Neural cell (in vitro differentiated cells): Measurements from ENCODE around the gene CSN1S1. TPM values are rescaled to one million over a fixed set of nuclear protein-coding genes. Genes with fewer than 3 reads are reported as not detected.

Experiments
- H2AFZ ChIP-seq: fragments of 200-600, 300-800 bp; sonication (generic), shearing (Covaris generic); 2 replicates; pipeline ENCODE4 v1.6.0; 2014; ENCODE audit warnings: low read depth, mild to moderate bottlenecking, antibody characterized with exemption, low read length, moderate library complexity
- H3F3A ChIP-seq: fragments of 200-600 bp; shearing (Covaris generic); 2 replicates; pipeline ENCODE4 v1.6.1; 2016; ENCODE audit warnings: mild to moderate bottlenecking, moderate library complexity, mixed read lengths, antibody characterized with exemption, low read length; ENCODE audit not compliant: insufficient read depth, poor library complexity, severe bottlenecking
- H3K27ac ChIP-seq: fragments of 200-600, 300-800 bp; sonication (generic), shearing (Covaris generic); 2 replicates; pipeline ENCODE4 v1.5.1; 2014; ENCODE audit warnings: mild to moderate bottlenecking, low read length, moderate library complexity
- H3K27me3 ChIP-seq: fragments of 300-800, 200-600 bp; sonication (generic), shearing (Covaris generic); 2 replicates; pipeline ENCODE4 v1.6.0; 2014; ENCODE audit warnings: mild to moderate bottlenecking, low read depth, low read length, moderate library complexity; ENCODE audit not compliant: insufficient read depth
- H3K36me3 ChIP-seq: fragments of 300-800, 200-600 bp; sonication (generic), shearing (Covaris generic); 2 replicates; pipeline ENCODE4 v1.5.1; 2014; ENCODE audit warnings: mild to moderate bottlenecking, antibody characterized with exemption, low read length, moderate library complexity; ENCODE audit not compliant: insufficient read depth
- H3K4me2 ChIP-seq: fragments of 300-800, 200-600 bp; sonication (generic), shearing (Covaris generic); 2 replicates; pipeline ENCODE4 v1.6.0; 2014; ENCODE audit warnings: mild to moderate bottlenecking, low read length
- H3K4me3 ChIP-seq: fragments of 300-800, 200-600 bp; sonication (generic), shearing (Covaris generic); 2 replicates; pipeline ENCODE4 v1.5.1; 2014; ENCODE audit warnings: mild to moderate bottlenecking, low read length, moderate library complexity
- H3K79me2 ChIP-seq: fragments of 200-600 bp; shearing (Covaris generic); replicated peaks from 2 replicates; pipeline ENCODE4 v1.6.0; 2014; ENCODE audit warnings: mild to moderate bottlenecking, low read length, moderate library complexity; ENCODE audit not compliant: insufficient read depth
- H3K9ac ChIP-seq: fragments of 300-800, 200-600 bp; sonication (generic), shearing (Covaris generic); 2 replicates; pipeline ENCODE4 v1.6.1; 2016; ENCODE audit warnings: mild to moderate bottlenecking, low read length, mixed read lengths
- H3K9me2 ChIP-seq: fragments of 200-600 bp; shearing (Covaris generic); 2 replicates; pipeline ENCODE4 v1.6.1; 2016; ENCODE audit warnings: mild to moderate bottlenecking, low read length, mixed read lengths; ENCODE audit not compliant: insufficient read depth
- H3K9me3 ChIP-seq: fragments of 200-600, 300-800 bp; sonication (generic), shearing (Covaris generic); 2 replicates; pipeline ENCODE4 v1.6.1; 2016; ENCODE audit warnings: mild to moderate bottlenecking, mixed run types, low read length, moderate library complexity, mixed read lengths
- H4K20me1 ChIP-seq: fragments of 200-600 bp; shearing (Covaris generic); 2 replicates; pipeline ENCODE4 v1.6.1; 2016; ENCODE audit warnings: mild to moderate bottlenecking, mixed run types; ENCODE audit not compliant: insufficient read depth
- EP300 ChIP-seq: fragments of 450-650 bp; conservative IDR thresholded peaks from 2 replicates; pipeline ENCODE4 v1.6.1; 2014; ENCODE audit warnings: antibody characterized with exemption, mild to moderate bottlenecking, moderate library complexity; ENCODE audit not compliant: poor library complexity, severe bottlenecking
- EZH2 ChIP-seq: fragments of 200-600, 300-800 bp; shearing (Covaris generic), sonication (generic); IDR thresholded peaks from 2 replicates; pipeline ENCODE4 v1.6.1; 2014; ENCODE audit warnings: antibody characterized with exemption, low read length, borderline replicate concordance, mild to moderate bottlenecking; ENCODE audit not compliant: insufficient read depth, poor library complexity, severe bottlenecking
- MXI1 ChIP-seq: fragments of 450-650 bp; conservative IDR thresholded peaks from 2 replicates; pipeline ENCODE4 v1.6.1; 2014; ENCODE audit warnings: antibody characterized with exemption, mild to moderate bottlenecking; ENCODE audit not compliant: poor library complexity, severe bottlenecking
- POLR2AphosphoS5 ChIP-seq: IDR thresholded peaks from 2 replicates; pipeline ENCODE4 v1.6.1; 2012
- RAD21 ChIP-seq: fragments of 450-650 bp; conservative IDR thresholded peaks from 2 replicates; pipeline ENCODE4 v1.6.1; 2014; ENCODE audit warnings: antibody characterized with exemption, mild to moderate bottlenecking, moderate library complexity
- SMC3 ChIP-seq: fragments of 450-650 bp; conservative IDR thresholded peaks from 2 replicates; pipeline ENCODE4 v1.6.1; 2014; ENCODE audit warnings: antibody characterized with exemption, mild to moderate bottlenecking, moderate library complexity; ENCODE audit not compliant: poor library complexity
- TAF1 ChIP-seq: IDR thresholded peaks from 2 replicates; pipeline ENCODE4 v1.6.1; 2012; ENCODE audit warnings: low read depth
- polyA plus RNA-seq: library from polyadenylated mRNA; depleted of rRNA; stranded (reverse); fragments of >200 nt; gene quantifications from 2 replicates; pipeline ENCODE4 v1.2.3, GENCODE V29; 2014
- TF ChIP-seq, protein P1 (sequence below): fragments of 450-650 bp; IDR thresholded peaks from 2 replicates; pipeline ENCODE4 v1.5.1; 2014; ENCODE audit warnings: antibody characterized with exemption, mild to moderate bottlenecking, moderate library complexity; ENCODE audit not compliant: poor library complexity, severe bottlenecking
- TF ChIP-seq, protein P2 (sequence below): IDR thresholded peaks from 2 replicates; pipeline ENCODE4 v1.6.1; 2012; ENCODE audit warnings: borderline replicate concordance

Gene CSN1S1
- polyA plus RNA-seq, 1 donor from 2014 or later, result not detected

DNA sequence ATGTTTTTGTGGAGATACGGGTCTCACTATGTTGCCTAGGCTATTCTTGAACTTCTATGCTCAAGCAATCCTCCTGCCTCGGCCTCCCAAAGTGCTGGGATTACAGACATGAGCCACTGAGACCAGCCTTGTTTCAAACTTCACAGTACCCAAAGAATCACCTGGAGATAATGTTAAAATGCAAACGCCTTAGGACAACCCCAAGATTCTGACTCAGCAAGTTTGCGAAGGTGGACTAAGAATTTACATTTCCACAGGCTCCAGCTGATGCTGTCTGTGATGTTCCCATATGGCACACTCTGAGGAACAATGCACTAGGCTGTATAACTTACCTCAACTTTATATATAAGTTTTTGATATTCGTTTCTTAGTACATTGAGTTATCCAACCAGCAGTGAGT is 63.9 kb downstream of the CSN1S1 start:
- Histone ChIP-seq H3K27ac (no peak overlapping the region), H2AFZ (no peak overlapping the region), H3K79me2 (no peaks in the 10 kb centered on the region), H3K36me3 (no peaks in the 10 kb centered on the region), H3K9me2 (no peaks in the 10 kb centered on the region), H3K27me3 (no peaks in the 10 kb centered on the region), H3F3A (no peaks in the 10 kb centered on the region), H4K20me1 (no peaks in the 10 kb centered on the region), H3K9ac (no peak overlapping the region), H3K9me3 (no peaks in the 10 kb centered on the region), H3K4me3 (no peak overlapping the region), H3K4me2 (no peak overlapping the region)
- TF ChIP-seq RAD21, result no peak
- no peak for TF ChIP-seq EZH2
- TF ChIP-seq, protein P1, sequence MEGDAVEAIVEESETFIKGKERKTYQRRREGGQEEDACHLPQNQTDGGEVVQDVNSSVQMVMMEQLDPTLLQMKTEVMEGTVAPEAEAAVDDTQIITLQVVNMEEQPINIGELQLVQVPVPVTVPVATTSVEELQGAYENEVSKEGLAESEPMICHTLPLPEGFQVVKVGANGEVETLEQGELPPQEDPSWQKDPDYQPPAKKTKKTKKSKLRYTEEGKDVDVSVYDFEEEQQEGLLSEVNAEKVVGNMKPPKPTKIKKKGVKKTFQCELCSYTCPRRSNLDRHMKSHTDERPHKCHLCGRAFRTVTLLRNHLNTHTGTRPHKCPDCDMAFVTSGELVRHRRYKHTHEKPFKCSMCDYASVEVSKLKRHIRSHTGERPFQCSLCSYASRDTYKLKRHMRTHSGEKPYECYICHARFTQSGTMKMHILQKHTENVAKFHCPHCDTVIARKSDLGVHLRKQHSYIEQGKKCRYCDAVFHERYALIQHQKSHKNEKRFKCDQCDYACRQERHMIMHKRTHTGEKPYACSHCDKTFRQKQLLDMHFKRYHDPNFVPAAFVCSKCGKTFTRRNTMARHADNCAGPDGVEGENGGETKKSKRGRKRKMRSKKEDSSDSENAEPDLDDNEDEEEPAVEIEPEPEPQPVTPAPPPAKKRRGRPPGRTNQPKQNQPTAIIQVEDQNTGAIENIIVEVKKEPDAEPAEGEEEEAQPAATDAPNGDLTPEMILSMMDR, result no peak
- no peak for TF ChIP-seq EP300
- no peak for TF ChIP-seq MXI1
- TF ChIP-seq, protein P2, sequence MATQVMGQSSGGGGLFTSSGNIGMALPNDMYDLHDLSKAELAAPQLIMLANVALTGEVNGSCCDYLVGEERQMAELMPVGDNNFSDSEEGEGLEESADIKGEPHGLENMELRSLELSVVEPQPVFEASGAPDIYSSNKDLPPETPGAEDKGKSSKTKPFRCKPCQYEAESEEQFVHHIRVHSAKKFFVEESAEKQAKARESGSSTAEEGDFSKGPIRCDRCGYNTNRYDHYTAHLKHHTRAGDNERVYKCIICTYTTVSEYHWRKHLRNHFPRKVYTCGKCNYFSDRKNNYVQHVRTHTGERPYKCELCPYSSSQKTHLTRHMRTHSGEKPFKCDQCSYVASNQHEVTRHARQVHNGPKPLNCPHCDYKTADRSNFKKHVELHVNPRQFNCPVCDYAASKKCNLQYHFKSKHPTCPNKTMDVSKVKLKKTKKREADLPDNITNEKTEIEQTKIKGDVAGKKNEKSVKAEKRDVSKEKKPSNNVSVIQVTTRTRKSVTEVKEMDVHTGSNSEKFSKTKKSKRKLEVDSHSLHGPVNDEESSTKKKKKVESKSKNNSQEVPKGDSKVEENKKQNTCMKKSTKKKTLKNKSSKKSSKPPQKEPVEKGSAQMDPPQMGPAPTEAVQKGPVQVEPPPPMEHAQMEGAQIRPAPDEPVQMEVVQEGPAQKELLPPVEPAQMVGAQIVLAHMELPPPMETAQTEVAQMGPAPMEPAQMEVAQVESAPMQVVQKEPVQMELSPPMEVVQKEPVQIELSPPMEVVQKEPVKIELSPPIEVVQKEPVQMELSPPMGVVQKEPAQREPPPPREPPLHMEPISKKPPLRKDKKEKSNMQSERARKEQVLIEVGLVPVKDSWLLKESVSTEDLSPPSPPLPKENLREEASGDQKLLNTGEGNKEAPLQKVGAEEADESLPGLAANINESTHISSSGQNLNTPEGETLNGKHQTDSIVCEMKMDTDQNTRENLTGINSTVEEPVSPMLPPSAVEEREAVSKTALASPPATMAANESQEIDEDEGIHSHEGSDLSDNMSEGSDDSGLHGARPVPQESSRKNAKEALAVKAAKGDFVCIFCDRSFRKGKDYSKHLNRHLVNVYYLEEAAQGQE, result no peak
- no peak for TF ChIP-seq SMC3
- TF ChIP-seq POLR2AphosphoS5, result no peak
- no peak for TF ChIP-seq TAF1

DNA sequence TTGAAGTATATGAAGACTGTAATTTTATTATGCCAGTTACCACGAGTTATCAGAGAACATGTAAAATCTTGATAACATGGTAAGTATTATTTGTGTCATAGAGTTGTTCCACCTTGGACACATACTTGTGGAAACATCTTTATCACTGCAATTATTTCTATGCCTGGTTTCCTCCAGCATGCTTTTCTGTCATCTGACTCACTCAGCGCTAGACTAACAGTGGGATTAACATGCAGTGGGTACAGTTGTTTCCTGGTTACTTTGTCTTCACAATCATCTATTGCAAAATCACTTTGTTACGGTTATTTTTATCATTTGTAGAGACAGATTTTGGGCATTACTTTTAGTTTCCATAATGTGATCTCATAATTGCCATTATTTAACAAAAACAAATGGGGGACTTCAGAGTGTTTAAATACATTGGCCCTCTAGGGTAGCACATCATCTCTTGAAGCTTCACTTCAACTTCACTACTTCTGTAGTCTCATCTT is 64.7 kb downstream of the CSN1S1 start, which contains the start of gene STATH:
STATH (plus strand) TSS at position 441 of the 491 bp plus-strand sequence. CDS start 2,472 bp downstream, outside the sequence.
- H3K4me2 ChIP-seq, result no peak within 1 kb of the TSS
- H3K27ac ChIP-seq, result no peak within 1 kb of the TSS
- no peak within 1 kb of the TSS for H3K4me3 ChIP-seq
- no peak within 1 kb of the TSS for H3K9ac ChIP-seq
- no peak for TF ChIP-seq EZH2
- TF ChIP-seq, protein P1, result no peak
- H2AFZ ChIP-seq, result no peak within 1 kb of the TSS
- no peaks in the 10 kb centered on the region for H3K9me3 ChIP-seq
- H4K20me1 ChIP-seq, result no peaks in the 10 kb centered on the region
- H3K9me2 ChIP-seq, result no peaks in the 10 kb centered on the region
- no peaks in the 10 kb centered on the region for H3K27me3 ChIP-seq
- H3K79me2 ChIP-seq, result no peaks in the 10 kb centered on the region
- H3K36me3 ChIP-seq, result no peaks in the 10 kb centered on the region
- no peaks in the 10 kb centered on the region for H3F3A ChIP-seq

Other genes starting within 250 kb of the CSN1S1 start
- not detected in 2 replicates for gene SULT1B1, start 170.4 kb upstream of the CSN1S1 start, polyA plus RNA-seq
- gene SULT1E1, start 70.9 kb upstream of the CSN1S1 start, polyA plus RNA-seq, result not detected in 2 replicates
- not detected in 2 replicates for gene CSN2, start 34.7 kb downstream of the CSN1S1 start, polyA plus RNA-seq
- gene STATH, start 64.9 kb downstream of the CSN1S1 start, polyA plus RNA-seq, result not detected in 2 replicates
- gene HTN3, start 97.4 kb downstream of the CSN1S1 start, polyA plus RNA-seq, result not detected in 2 replicates
- gene HTN1, start 119.4 kb downstream of the CSN1S1 start, polyA plus RNA-seq, result not detected in 2 replicates
- not detected in 2 replicates for gene PRR27, start 223.2 kb downstream of the CSN1S1 start, polyA plus RNA-seq